ENCODE results near the gene SPOP. TPM values are rescaled to one million over a fixed set of nuclear protein-coding genes. Genes with fewer than 3 reads are reported as not detected.
A peak's percentile ranks its signal among the peaks of the same experiment; 100 is the strongest.
"Not testable (repeated sequence)": the region's sequence is repeated elsewhere in the genome, so short reads cannot be mapped to it uniquely, and the experiment has no call there.

SPOP gene
- total and polyA plus RNA-seq, 2 donors, result 54.7 to 64.3 TPM

- WGBS, result 84% methylated on average over 4 of the region's 4 CpGs
- peaks cover 0 to 21% of the 10 kb centered on the region in 2 donors for H3K4me1 ChIP-seq (ENCODE audit: control insufficient read depth in 2 of 2, insufficient read depth in 2 of 2, low read length in 2 of 2)
- no peak overlapping the region for H3K27ac ChIP-seq (ENCODE audit: low read depth in 1 of 2, low read length in 1 of 2)
- peaks cover 47 to 93% of the 10 kb centered on the region in 2 donors for H3K27me3 ChIP-seq (ENCODE audit: control insufficient read depth in 2 of 2, insufficient read depth in 1 of 2, low read length in 1 of 2)
- H3K4me3 ChIP-seq (ENCODE audit: low read length in 2 of 2), result no peak overlapping the region
- no peaks in the 10 kb centered on the region for H3K36me3 ChIP-seq (ENCODE audit: control insufficient read depth in 2 of 2, insufficient read depth in 2 of 2, low read length in 1 of 2)
- peaks cover 5 to 10% of the 10 kb centered on the region in 2 donors for H3K9me3 ChIP-seq (ENCODE audit: control insufficient read depth in 2 of 2, insufficient read depth in 1 of 2, low read length in 1 of 2)
- no peak for DNase-seq (ENCODE audit: low read depth in 6 of 9, low spot score in 9 of 9)
Observed at GRCh38 chr17:49571764-49572163, 106.1 kb downstream of the SPOP start.

DNA sequence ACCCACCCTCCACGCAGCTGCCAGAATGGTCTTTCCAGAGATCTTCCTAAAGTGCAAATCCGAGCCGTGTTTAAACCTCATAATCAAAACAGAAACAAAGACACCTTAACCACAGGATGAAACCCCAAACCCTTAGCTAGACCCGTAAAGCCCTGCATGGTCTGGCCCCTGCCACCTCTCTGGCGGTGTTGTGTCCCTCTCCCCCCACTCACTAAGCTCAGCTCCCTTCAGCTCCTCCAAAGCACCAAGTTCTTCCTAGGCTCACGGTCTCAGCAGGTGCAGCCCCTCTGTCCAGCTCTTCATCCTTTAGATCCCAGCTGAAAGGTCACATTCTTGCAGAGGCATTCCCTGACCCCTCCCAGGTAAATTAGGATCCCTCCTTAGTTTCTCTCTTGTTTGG lies 106.6 kb downstream of the SPOP start:
- no peak overlapping the region for H3K4me3 ChIP-seq (ENCODE audit: low read length in 2 of 2)
- H3K36me3 ChIP-seq (ENCODE audit: control insufficient read depth in 2 of 2, insufficient read depth in 2 of 2, low read length in 1 of 2), result no peaks in the 10 kb centered on the region
- H3K27ac ChIP-seq (ENCODE audit: low read depth in 1 of 2, low read length in 1 of 2), result no peak overlapping the region
- peaks cover 0 to 18% of the 10 kb centered on the region in 2 donors for H3K4me1 ChIP-seq (ENCODE audit: control insufficient read depth in 2 of 2, insufficient read depth in 2 of 2, low read length in 2 of 2)
- H3K27me3 ChIP-seq (ENCODE audit: control insufficient read depth in 2 of 2, insufficient read depth in 1 of 2, low read length in 1 of 2), result peaks cover 42 to 92% of the 10 kb centered on the region in 2 donors
- WGBS, result 62% methylated on average over 6 of the region's 6 CpGs
- DNase-seq (ENCODE audit: low read depth in 6 of 9, low spot score in 9 of 9), result no peak
- H3K9me3 ChIP-seq (ENCODE audit: control insufficient read depth in 2 of 2, insufficient read depth in 1 of 2, low read length in 1 of 2), result peaks cover 5 to 9% of the 10 kb centered on the region in 2 donors

- Histone ChIP-seq H3K9me3 (ENCODE audit: control insufficient read depth in 2 of 2, insufficient read depth in 1 of 2, low read length in 1 of 2) (peaks cover 4 to 9% of the 10 kb centered on the region in 2 donors), H3K27me3 (ENCODE audit: control insufficient read depth in 2 of 2, insufficient read depth in 1 of 2, low read length in 1 of 2) (peaks cover 38 to 92% of the 10 kb centered on the region in 2 donors), H3K36me3 (ENCODE audit: control insufficient read depth in 2 of 2, insufficient read depth in 2 of 2, low read length in 1 of 2) (no peaks in the 10 kb centered on the region), H3K4me3 (ENCODE audit: low read length in 2 of 2) (no peak overlapping the region), H3K4me1 (ENCODE audit: control insufficient read depth in 2 of 2, insufficient read depth in 2 of 2, low read length in 2 of 2) (peaks cover 0 to 15% of the 10 kb centered on the region in 2 donors), H3K27ac (ENCODE audit: low read depth in 1 of 2, low read length in 1 of 2) (no peak overlapping the region)
- 89% methylated on average over 11 of the region's 11 CpGs for WGBS
- no peak for DNase-seq (ENCODE audit: low read depth in 6 of 9, low spot score in 9 of 9)
Observed at GRCh38 chr17:49570540-49571242, 107.2 kb downstream of the SPOP start.

DNA sequence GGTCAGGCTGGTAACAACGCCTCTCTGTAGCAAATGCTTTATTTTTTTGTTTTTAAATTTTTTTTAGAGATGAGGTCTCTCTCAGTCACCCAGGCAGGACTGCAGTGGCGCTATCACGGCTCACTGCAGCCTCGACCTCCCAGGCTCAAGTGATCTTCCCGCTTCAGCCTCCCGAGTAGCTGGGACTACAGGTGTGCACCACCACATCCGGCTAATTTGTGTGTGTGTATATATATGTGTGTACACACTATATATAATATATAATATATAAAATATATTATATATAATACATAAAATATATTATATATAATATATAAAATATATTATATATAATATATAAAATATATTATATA lies 109.2 kb downstream of the SPOP start:
- 85% methylated on average over 7 of the region's 7 CpGs for WGBS
- peaks cover 19 to 76% of the 10 kb centered on the region in 2 donors for H3K27me3 ChIP-seq (ENCODE audit: control insufficient read depth in 2 of 2, insufficient read depth in 1 of 2, low read length in 1 of 2)
- peaks cover 0 to 15% of the 10 kb centered on the region in 2 donors for H3K4me1 ChIP-seq (ENCODE audit: control insufficient read depth in 2 of 2, insufficient read depth in 2 of 2, low read length in 2 of 2)
- H3K27ac ChIP-seq (ENCODE audit: low read depth in 1 of 2, low read length in 1 of 2); H3K4me3 ChIP-seq (ENCODE audit: low read length in 2 of 2); DNase-seq (ENCODE audit: low read depth in 6 of 9, low spot score in 9 of 9); H3K9me3 ChIP-seq (ENCODE audit: control insufficient read depth in 2 of 2, insufficient read depth in 1 of 2, low read length in 1 of 2); H3K36me3 ChIP-seq (ENCODE audit: control insufficient read depth in 2 of 2, insufficient read depth in 2 of 2, low read length in 1 of 2): not testable (repeated sequence)

- peaks cover 16 to 70% of the 10 kb centered on the region in 2 donors for H3K27me3 ChIP-seq (ENCODE audit: control insufficient read depth in 2 of 2, insufficient read depth in 1 of 2, low read length in 1 of 2)
- WGBS, result 17% methylated on average over 42 of the region's 42 CpGs
- peaks cover 0 to 9% of the 10 kb centered on the region in 2 donors for H3K9me3 ChIP-seq (ENCODE audit: control insufficient read depth in 2 of 2, insufficient read depth in 1 of 2, low read length in 1 of 2)
- no peak overlapping the region for H3K27ac ChIP-seq (ENCODE audit: low read depth in 1 of 2, low read length in 1 of 2)
- no peaks in the 10 kb centered on the region for H3K36me3 ChIP-seq (ENCODE audit: control insufficient read depth in 2 of 2, insufficient read depth in 2 of 2, low read length in 1 of 2)
- peak in 7 of 9 donors; percentile 54 to 84 (median 68) for DNase-seq (ENCODE audit: low read depth in 6 of 9, low spot score in 9 of 9)
- peaks cover 0 to 15% of the 10 kb centered on the region in 2 donors for H3K4me1 ChIP-seq (ENCODE audit: control insufficient read depth in 2 of 2, insufficient read depth in 2 of 2, low read length in 2 of 2)
- peak overlapping the region; percentile 4 to 26 for H3K4me3 ChIP-seq (ENCODE audit: low read length in 2 of 2)
Observed at GRCh38 chr17:49567871-49568694, 109.8 kb downstream of the SPOP start.

- Histone ChIP-seq H3K27ac (ENCODE audit: low read depth in 1 of 2, low read length in 1 of 2) (no peak overlapping the region), H3K27me3 (ENCODE audit: control insufficient read depth in 2 of 2, insufficient read depth in 1 of 2, low read length in 1 of 2) (peaks cover 10 to 60% of the 10 kb centered on the region in 2 donors), H3K4me1 (ENCODE audit: control insufficient read depth in 2 of 2, insufficient read depth in 2 of 2, low read length in 2 of 2) (peaks cover 0 to 15% of the 10 kb centered on the region in 2 donors), H3K4me3 (ENCODE audit: low read length in 2 of 2) (no peak overlapping the region), H3K9me3 (ENCODE audit: control insufficient read depth in 2 of 2, insufficient read depth in 1 of 2, low read length in 1 of 2) (peaks cover 0 to 9% of the 10 kb centered on the region in 2 donors), H3K36me3 (ENCODE audit: control insufficient read depth in 2 of 2, insufficient read depth in 2 of 2, low read length in 1 of 2) (no peaks in the 10 kb centered on the region)
- WGBS, result 94% methylated on average over 9 of the region's 9 CpGs
- DNase-seq (ENCODE audit: low read depth in 6 of 9, low spot score in 9 of 9), result no peak
Observed at GRCh38 chr17:49567104-49567521, 110.8 kb downstream of the SPOP start.

GRCh38 chr17:49566668-49567071 lies 111.2 kb downstream of the SPOP start:
- DNase-seq (ENCODE audit: low read depth in 6 of 9, low spot score in 9 of 9), result no peak
- Histone ChIP-seq H3K27ac (ENCODE audit: low read depth in 1 of 2, low read length in 1 of 2) (peak overlapping the region in 1 of 2 donors; percentile 42), H3K27me3 (ENCODE audit: control insufficient read depth in 2 of 2, insufficient read depth in 1 of 2, low read length in 1 of 2) (peaks cover 8 to 56% of the 10 kb centered on the region in 2 donors), H3K4me3 (ENCODE audit: low read length in 2 of 2) (no peak overlapping the region), H3K36me3 (ENCODE audit: control insufficient read depth in 2 of 2, insufficient read depth in 2 of 2, low read length in 1 of 2) (no peaks in the 10 kb centered on the region), H3K4me1 (ENCODE audit: control insufficient read depth in 2 of 2, insufficient read depth in 2 of 2, low read length in 2 of 2) (peaks cover 0 to 15% of the 10 kb centered on the region in 2 donors), H3K9me3 (ENCODE audit: control insufficient read depth in 2 of 2, insufficient read depth in 1 of 2, low read length in 1 of 2) (peaks cover 0 to 9% of the 10 kb centered on the region in 2 donors)
- WGBS, result 90% methylated on average over 5 of the region's 5 CpGs

- peaks cover 2 to 49% of the 10 kb centered on the region in 2 donors for H3K27me3 ChIP-seq (ENCODE audit: control insufficient read depth in 2 of 2, insufficient read depth in 1 of 2, low read length in 1 of 2)
Observed at GRCh38 chr17:49565948-49566491, 111.9 kb downstream of the SPOP start.

GRCh38 chr17:49564638-49565037 lies 113.3 kb downstream of the SPOP start:
- WGBS, result 98% methylated on average over 4 of the region's 4 CpGs
- Histone ChIP-seq H3K27ac (ENCODE audit: low read depth in 1 of 2, low read length in 1 of 2) (no peak overlapping the region), H3K9me3 (ENCODE audit: control insufficient read depth in 2 of 2, insufficient read depth in 1 of 2, low read length in 1 of 2) (peaks cover 0 to 9% of the 10 kb centered on the region in 2 donors), H3K27me3 (ENCODE audit: control insufficient read depth in 2 of 2, insufficient read depth in 1 of 2, low read length in 1 of 2) (peaks cover 2 to 38% of the 10 kb centered on the region in 2 donors), H3K36me3 (ENCODE audit: control insufficient read depth in 2 of 2, insufficient read depth in 2 of 2, low read length in 1 of 2) (no peaks in the 10 kb centered on the region), H3K4me1 (ENCODE audit: control insufficient read depth in 2 of 2, insufficient read depth in 2 of 2, low read length in 2 of 2) (peaks cover 0 to 15% of the 10 kb centered on the region in 2 donors), H3K4me3 (ENCODE audit: low read length in 2 of 2) (no peak overlapping the region)
- no peak for DNase-seq (ENCODE audit: low read depth in 6 of 9, low spot score in 9 of 9)

More at GRCh38 chr17:49565948-49566491, 111.9 kb downstream of the SPOP start:
- Histone ChIP-seq H3K4me3 (ENCODE audit: low read length in 2 of 2) (no peak overlapping the region), H3K9me3 (ENCODE audit: control insufficient read depth in 2 of 2, insufficient read depth in 1 of 2, low read length in 1 of 2) (peaks cover 0 to 9% of the 10 kb centered on the region in 2 donors), H3K4me1 (ENCODE audit: control insufficient read depth in 2 of 2, insufficient read depth in 2 of 2, low read length in 2 of 2) (peaks cover 0 to 15% of the 10 kb centered on the region in 2 donors), H3K36me3 (ENCODE audit: control insufficient read depth in 2 of 2, insufficient read depth in 2 of 2, low read length in 1 of 2) (no peaks in the 10 kb centered on the region), H3K27ac (ENCODE audit: low read depth in 1 of 2, low read length in 1 of 2) (peak overlapping the region in 1 of 2 donors; percentile 43)
- no peak for DNase-seq (ENCODE audit: low read depth in 6 of 9, low spot score in 9 of 9)
- 44% methylated on average over 14 of the region's 14 CpGs for WGBS

All from thymus (tissue), 11 donors.